Astrocyte (in vitro differentiated cells and primary cell): Measurements from ENCODE around the gene ZNHIT3.

Experiments
- EZH2 ChIP-seq: IDR thresholded peaks from 2 replicates; pipeline ENCODE4 v1.6.1; 2012; ENCODE audit warnings: mild to moderate bottlenecking, low read length, inconsistent platforms; ENCODE audit not compliant: insufficient read depth
- TF ChIP-seq, protein P1 (sequence below): IDR thresholded peaks from 2 replicates; pipeline ENCODE4 v1.5.1; 2011; ENCODE audit warnings: low read depth, mild to moderate bottlenecking, inconsistent platforms, low read length, moderate library complexity; ENCODE audit not compliant: insufficient read depth

DNA sequence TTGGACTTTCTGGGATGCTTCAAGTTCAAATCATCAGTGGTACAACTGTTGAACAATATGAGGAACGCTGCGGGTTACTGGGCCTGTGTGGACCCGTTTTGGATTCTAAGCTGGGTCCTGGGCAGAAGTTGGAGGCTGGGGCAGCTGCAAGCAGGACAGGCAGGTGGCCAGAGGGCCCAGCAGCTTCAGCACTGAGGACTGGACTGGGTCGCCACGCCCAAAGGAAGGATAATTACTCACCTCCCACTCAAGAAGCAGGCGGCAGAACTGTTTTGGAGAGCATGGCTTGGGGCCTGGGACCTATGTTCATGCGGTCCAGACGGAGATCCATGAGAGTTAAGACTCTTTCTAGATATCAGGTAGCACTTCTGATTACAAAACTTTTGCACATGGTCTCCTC lies 1.5 kb upstream of the ZNHIT3 start:
- TF ChIP-seq, protein P1, sequence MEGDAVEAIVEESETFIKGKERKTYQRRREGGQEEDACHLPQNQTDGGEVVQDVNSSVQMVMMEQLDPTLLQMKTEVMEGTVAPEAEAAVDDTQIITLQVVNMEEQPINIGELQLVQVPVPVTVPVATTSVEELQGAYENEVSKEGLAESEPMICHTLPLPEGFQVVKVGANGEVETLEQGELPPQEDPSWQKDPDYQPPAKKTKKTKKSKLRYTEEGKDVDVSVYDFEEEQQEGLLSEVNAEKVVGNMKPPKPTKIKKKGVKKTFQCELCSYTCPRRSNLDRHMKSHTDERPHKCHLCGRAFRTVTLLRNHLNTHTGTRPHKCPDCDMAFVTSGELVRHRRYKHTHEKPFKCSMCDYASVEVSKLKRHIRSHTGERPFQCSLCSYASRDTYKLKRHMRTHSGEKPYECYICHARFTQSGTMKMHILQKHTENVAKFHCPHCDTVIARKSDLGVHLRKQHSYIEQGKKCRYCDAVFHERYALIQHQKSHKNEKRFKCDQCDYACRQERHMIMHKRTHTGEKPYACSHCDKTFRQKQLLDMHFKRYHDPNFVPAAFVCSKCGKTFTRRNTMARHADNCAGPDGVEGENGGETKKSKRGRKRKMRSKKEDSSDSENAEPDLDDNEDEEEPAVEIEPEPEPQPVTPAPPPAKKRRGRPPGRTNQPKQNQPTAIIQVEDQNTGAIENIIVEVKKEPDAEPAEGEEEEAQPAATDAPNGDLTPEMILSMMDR: no peak
- TF ChIP-seq EZH2: no peak
